ENCODE results near the gene MORN1. TPM values are rescaled to one million over a fixed set of nuclear protein-coding genes. Genes with fewer than 3 reads are reported as not detected.

Gene MORN1
- total and polyA plus RNA-seq, 10 donors: 1.9 to 13.5 (median 6.9) TPM

DNA sequence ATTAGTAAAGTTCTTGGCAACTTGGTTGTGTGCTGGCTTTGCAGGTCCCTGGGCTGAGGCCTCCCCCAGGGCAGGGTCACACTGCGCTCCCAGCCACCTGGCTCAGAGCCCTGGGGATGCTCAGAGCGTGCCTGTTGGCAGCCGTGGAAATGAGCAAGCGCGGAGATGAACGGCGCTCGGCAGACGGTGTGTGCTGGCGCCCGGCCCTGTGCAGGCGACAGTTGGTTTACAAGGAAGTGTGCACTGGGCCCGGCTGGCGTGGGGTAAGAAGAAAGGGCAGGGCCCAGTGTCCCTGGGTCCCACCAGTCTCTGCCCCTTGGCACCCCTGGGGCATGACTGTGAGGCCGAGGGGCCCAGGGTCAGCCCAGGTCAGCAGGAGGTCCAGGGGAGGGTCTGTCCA, 46.7 kb upstream of the MORN1 start:
- Histone ChIP-seq H3K27ac (no peak overlapping the region), H3K36me3 (no peaks in the 10 kb centered on the region), H3K9me3 (no peaks in the 10 kb centered on the region), H3K4me1 (peaks cover 0 to 5% (median 2%) of the 10 kb centered on the region in 6 donors), H3K4me3 (no peak overlapping the region), H3K27me3 (replicated peaks in 1 of 7) (peaks cover 0 to 91% (median 21%) of the 10 kb centered on the region in 7 donors)
- no peak for DNase-seq
- TF ChIP-seq POLR2AphosphoS5 (IDR thresholded peaks at IDR 0.05) (no peak), POLR2A (IDR thresholded peaks at IDR 0.05) (no peak)
- TF ChIP-seq, protein P1, sequence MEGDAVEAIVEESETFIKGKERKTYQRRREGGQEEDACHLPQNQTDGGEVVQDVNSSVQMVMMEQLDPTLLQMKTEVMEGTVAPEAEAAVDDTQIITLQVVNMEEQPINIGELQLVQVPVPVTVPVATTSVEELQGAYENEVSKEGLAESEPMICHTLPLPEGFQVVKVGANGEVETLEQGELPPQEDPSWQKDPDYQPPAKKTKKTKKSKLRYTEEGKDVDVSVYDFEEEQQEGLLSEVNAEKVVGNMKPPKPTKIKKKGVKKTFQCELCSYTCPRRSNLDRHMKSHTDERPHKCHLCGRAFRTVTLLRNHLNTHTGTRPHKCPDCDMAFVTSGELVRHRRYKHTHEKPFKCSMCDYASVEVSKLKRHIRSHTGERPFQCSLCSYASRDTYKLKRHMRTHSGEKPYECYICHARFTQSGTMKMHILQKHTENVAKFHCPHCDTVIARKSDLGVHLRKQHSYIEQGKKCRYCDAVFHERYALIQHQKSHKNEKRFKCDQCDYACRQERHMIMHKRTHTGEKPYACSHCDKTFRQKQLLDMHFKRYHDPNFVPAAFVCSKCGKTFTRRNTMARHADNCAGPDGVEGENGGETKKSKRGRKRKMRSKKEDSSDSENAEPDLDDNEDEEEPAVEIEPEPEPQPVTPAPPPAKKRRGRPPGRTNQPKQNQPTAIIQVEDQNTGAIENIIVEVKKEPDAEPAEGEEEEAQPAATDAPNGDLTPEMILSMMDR (IDR thresholded peaks at IDR 0.05 in 8 of 11, conservative IDR thresholded peaks at IDR 0.05 in 3 of 11): no peak
- 50 to 90% (median 72%) methylated on average over 12 to 15 of the region's 15 CpGs for WGBS, 5 donors
- intact Hi-C loops (cut with DNase I; ENCODE audit: low total_unique reads): no loop called here

DNA sequence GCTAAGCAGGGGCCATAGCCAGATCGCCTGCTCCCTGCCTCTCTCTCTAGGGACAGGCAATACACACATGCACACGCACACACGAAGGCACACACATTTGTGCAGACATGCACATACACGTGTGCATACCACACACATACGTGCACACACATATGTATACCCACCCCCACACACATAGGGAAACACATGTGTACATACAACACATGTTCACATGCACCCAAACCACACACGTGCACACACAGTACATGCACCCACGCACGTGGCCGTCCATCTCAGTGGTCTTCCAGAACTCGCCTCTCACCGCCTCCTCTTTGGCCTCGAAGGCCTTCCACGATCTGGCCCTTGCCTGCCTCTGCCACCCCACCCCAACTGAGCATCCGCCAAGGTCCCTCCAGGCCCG, 46.3 kb upstream of the MORN1 start:
- no peak overlapping the region for H3K27ac ChIP-seq
- H3K4me3 ChIP-seq: no peak overlapping the region
- H3K9me3 ChIP-seq: no peaks in the 10 kb centered on the region
- no peak for TF ChIP-seq POLR2AphosphoS5 (IDR thresholded peaks at IDR 0.05)
- TF ChIP-seq, protein P1 (IDR thresholded peaks at IDR 0.05 in 8 of 11, conservative IDR thresholded peaks at IDR 0.05 in 3 of 11): no peak
- TF ChIP-seq POLR2A (IDR thresholded peaks at IDR 0.05): no peak
- H3K4me1 ChIP-seq: peaks cover 0 to under 1% (median 0%) of the 10 kb centered on the region in 6 donors
- WGBS, 5 donors: 81 to 93% (median 87%) methylated on average over 15 of the region's 15 CpGs
- H3K27me3 ChIP-seq (replicated peaks in 1 of 7): peaks cover 0 to 91% (median 19%) of the 10 kb centered on the region in 7 donors
- intact Hi-C loops (cut with DNase I; ENCODE audit: low total_unique reads): no loop called here
- no peak for DNase-seq
- H3K36me3 ChIP-seq: no peaks in the 10 kb centered on the region

DNA sequence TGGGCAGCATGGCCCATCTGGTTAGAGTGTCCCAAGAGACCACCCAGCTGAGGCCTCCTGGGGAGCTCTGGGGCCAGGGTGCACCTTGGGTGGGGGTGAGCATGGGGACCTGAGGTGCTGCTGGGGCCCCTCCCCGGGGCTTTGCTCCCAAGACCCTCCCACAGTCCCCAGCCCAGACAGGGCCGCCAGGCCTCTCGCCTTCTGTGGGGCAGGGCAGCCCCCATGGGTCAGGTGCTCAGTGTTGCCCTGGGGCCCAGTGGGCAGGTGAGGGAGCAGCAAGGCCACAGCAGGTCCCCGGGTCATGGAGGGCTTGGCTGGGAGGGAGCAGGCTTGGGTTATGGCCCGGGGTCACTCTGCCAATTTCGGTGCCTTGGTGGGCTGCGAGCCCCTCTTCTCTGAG, 45.5 kb upstream of the MORN1 start:
- Histone ChIP-seq H3K9me3 (no peaks in the 10 kb centered on the region), H3K27ac (no peak overlapping the region), H3K27me3 (replicated peaks in 1 of 7) (peaks cover 0 to 91% (median 17%) of the 10 kb centered on the region in 7 donors), H3K4me1 (no peaks in the 10 kb centered on the region), H3K36me3 (no peaks in the 10 kb centered on the region), H3K4me3 (no peak overlapping the region)
- intact Hi-C loops (cut with DNase I; ENCODE audit: low total_unique reads): no loop called here
- DNase-seq: no peak
- 71 to 88% (median 85%) methylated on average over 1 to 7 of the region's 7 CpGs for WGBS, 5 donors
- TF ChIP-seq POLR2A (IDR thresholded peaks at IDR 0.05): no peak
- TF ChIP-seq, protein P1 (IDR thresholded peaks at IDR 0.05 in 8 of 11, conservative IDR thresholded peaks at IDR 0.05 in 3 of 11): no peak
- no peak for TF ChIP-seq POLR2AphosphoS5 (IDR thresholded peaks at IDR 0.05)

DNA sequence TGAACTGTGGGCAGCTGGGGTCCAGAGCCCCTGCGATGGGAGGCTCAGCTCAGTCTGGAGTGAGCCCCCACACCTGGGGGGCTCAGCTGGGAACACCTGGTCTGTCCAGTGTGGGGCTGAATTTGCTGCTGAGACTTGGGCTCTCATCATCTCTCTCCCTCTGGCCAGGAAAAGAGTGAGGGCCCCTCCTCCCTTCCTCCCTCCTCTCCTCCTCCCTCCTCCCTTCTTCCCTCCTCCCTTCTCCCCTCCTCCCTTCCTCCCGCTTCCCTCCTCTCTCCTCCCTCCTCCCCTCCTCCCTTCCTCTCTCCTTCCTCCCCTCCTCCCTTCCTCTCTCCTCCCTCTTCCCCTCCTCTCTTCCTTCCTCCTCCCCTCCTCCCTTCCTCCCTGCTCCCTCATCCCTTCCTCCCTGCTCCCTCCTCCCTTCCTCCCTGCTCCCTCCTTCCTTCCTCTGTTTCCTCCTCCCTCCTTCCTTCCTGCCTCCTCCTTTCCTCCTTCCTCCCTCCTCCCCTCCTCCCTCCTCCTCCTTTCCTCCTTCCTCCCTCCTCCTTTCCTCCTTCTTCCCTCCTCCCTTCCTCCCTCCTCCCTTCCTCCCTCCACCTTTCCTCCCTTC, 44.5 kb upstream of the MORN1 start:
- Histone ChIP-seq H3K27me3 (replicated peaks in 1 of 7) (peaks cover 0 to 91% (median 10%) of the 10 kb centered on the region in 7 donors), H3K27ac (no peak overlapping the region), H3K9me3 (no peaks in the 10 kb centered on the region), H3K36me3 (no peaks in the 10 kb centered on the region), H3K4me1 (no peaks in the 10 kb centered on the region), H3K4me3 (no peak overlapping the region)
- WGBS, 5 donors: 62 to 88% (median 69%) methylated on average over 1 to 2 of the region's 2 CpGs
- TF ChIP-seq, protein P1 (IDR thresholded peaks at IDR 0.05 in 8 of 11, conservative IDR thresholded peaks at IDR 0.05 in 3 of 11): no peak
- TF ChIP-seq POLR2A (IDR thresholded peaks at IDR 0.05) (no peak), POLR2AphosphoS5 (IDR thresholded peaks at IDR 0.05) (no peak)
- no peak for DNase-seq
- intact Hi-C loops (cut with DNase I; ENCODE audit: low total_unique reads): no loop called here
